HG03469 (cell line): Measurements from ENCODE around the gene SIVA1.
"Not testable (repeated sequence)": the region's sequence is repeated elsewhere in the genome, so short reads cannot be mapped to it uniquely, and the experiment has no call there.

Experiments
- ATAC-seq: cut with Tn5 transposase; IDR thresholded peaks from one replicate; pipeline ENCODE4 v1.9.1; 2021; ENCODE audit warnings: mild to moderate bottlenecking, moderate library complexity, moderate number of reproducible peaks; ENCODE audit not compliant: unreplicated experiment

The SIVA1 gene

DNA sequence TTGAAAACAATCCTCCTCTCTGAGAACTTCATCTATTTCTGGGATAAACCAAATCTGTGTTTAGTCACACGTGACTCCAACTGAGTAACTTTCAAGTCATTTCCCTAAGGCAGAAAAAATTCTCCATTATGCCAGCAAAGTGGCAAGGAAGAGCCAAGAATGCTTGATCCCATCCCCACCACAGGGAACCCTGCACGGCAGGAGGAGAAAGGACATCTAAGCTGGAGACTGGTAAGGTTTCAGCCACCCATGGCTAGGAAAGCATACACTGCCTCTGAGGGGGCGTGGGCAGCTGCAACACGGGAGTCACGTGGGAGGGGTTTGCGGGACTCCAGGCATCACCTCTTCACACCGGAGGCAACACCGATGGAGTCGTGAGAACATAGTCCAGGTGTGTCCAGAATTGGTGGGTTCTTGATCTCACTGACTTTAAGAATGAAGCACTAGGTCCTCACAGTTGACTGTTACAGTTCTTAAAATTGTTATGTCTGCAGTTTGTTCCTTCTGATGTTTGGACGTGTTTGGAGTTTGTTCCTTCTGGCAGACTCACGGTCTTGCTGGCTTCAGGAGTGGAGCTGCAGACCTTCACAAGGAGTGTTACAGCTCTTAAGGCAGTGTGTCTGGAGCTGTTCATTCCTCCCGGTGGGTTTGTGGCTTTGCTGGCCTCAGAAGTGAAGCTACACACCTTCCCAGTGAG, 2.7 kb upstream of the SIVA1 start:
- no peak for ATAC-seq

DNA sequence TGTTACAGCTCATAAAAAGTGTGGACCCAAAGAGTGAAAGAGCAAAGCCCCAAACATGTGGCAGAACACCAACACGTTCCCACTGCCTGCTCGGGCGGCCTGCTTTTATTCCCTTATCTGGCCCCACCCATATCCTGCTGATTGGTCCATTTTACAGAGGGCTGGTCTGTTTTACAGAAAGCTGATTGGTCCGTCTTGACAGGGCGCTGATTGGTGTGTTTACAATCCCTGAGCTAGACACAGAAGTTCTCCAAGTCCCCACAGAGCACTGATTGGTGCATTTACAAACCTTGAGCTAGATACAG, 2.2 kb upstream of the SIVA1 start:
- ATAC-seq: not testable (repeated sequence)

DNA sequence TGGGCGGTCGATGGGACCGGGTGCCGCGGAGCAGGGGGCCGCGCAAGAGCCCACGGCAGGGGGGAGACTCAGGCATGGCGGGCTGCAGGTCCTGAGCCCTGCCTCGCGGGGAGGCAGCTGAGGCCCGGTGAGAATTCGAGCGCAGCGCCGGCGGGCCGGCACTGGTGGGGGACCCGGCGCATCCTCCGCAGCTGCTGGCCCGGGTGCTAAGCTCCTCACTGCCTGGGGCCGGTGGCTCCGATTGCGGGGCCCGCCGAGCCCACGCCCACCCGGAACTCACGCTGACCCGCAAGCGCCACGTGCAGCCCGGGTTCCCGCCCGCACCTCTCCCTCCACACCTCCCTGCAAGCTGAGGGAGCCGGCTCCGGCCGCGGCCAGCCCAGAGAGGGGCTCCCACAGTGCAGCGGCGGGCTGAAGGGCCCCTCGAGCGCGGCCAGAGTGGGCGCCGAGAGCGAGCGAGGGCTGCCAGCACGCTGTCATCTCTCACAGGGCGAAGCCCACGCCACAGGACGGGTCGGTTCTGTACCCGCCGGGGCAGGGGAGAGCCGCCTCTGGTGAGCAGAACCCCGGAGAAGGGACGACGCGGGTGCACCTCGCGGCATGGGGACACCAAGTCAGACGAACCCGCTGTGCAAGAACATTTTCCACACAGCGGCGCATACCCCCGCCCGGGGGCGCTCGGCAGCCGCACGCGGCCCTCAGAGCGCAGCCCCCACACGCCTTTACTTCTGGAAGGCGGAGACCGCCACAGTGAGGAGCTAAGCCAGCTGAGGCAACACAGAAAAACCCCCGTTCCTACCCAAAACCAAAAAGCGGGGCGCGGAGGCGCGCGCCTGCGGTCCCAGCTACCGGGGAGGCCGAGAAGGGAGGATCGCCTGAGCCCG, 1.2 kb upstream of the SIVA1 start:
- no peak for ATAC-seq

DNA sequence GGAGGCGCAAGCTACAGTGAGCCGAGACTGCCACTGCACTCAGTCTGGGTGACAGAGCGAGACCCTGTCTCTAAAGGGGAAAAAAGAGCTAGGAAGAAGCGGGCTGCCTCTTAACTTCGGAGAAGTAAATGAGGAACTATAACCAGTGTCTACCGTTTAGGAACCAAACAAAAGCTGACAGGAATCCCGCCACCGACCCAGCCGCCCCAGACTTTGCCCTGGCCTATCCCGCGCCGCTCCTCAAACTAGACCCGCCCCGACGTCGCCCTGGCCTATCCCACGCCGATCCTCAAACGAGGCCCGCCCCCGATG, 568 bp upstream of the SIVA1 start:
- no peak for ATAC-seq

DNA sequence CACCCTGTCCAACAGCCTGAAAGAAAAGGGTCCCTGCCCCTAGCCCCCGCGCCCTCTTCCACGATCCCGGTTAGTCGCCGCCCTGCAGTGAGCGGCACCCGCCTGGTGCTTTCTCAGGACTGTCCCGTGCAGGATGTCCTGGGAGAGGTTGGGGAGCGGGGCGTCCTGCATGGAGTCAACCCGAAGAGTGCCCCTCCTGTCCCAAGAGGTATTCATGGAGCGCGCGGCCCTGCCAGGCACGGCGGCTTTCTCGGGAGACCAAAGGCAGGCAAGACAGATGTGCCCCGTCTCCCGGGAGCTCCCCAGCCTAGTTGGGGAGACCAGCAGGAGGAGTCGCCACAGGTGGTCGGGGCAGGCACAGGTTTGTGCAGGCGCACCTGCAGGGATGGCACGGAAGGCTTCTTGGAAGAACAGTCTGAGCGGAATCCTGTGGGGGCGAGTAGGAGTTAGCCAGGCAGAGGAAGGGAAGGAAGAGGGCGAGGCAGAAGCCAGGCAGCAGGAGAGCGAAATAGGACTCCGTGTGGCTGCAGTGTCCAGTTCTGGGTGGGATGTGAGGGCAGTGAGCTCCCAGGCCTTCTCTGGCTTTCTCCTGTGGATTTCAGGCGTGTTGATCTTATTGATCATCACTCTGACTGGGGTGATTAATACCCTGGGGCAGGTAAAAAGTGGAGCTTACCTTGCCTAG, 723 bp downstream of the SIVA1 start:
- no peak for ATAC-seq

DNA sequence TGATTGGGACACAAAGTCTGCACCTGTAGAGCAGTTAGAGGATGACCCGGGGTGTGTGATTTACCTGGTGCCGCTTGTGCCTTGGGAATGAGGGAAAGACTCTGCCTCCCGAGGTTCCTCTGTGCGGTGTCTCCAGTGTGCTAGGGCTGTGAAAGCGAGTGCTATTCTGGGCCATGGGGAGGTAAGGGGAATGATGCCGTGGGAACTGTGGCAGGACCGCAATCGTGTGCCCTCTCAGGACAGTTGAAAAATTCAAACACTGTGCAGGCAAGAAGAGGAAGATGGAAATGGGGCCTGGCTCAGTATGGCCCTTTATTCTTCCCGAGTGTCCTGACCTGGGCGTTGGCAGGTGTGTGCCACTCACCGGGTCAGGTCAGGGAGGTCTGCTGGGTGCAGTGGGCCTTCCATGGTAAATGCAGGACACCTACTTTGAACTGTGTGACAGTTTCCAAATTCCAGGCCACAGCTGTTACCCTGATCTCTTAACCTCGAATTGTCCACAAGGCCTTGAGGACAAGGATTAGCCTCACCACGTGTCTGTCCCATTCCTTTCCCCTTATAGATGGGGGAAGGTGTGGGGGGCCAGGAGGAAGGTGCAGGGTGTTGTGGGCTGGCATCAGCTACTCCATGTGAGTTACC, 1.4 kb downstream of the SIVA1 start:
- ATAC-seq: no peak

DNA sequence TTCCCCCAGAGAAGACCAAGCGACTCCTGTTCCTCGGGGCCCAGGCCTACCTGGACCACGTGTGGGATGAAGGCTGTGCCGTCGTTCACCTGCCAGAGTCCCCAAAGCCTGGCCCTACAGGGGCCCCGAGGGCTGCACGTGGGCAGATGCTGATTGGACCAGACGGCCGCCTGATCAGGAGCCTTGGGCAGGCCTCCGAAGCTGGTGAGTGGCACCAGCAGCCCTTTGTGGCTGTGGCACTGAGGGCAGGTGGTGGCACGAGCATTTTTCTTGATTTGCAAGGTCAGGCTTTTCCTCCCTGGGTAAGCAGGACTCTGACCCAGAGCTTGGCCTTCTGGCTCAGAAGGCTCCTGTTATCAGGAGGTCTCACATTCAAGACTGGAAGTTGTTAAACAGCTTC, 2.7 kb downstream of the SIVA1 start:
- no peak for ATAC-seq

DNA sequence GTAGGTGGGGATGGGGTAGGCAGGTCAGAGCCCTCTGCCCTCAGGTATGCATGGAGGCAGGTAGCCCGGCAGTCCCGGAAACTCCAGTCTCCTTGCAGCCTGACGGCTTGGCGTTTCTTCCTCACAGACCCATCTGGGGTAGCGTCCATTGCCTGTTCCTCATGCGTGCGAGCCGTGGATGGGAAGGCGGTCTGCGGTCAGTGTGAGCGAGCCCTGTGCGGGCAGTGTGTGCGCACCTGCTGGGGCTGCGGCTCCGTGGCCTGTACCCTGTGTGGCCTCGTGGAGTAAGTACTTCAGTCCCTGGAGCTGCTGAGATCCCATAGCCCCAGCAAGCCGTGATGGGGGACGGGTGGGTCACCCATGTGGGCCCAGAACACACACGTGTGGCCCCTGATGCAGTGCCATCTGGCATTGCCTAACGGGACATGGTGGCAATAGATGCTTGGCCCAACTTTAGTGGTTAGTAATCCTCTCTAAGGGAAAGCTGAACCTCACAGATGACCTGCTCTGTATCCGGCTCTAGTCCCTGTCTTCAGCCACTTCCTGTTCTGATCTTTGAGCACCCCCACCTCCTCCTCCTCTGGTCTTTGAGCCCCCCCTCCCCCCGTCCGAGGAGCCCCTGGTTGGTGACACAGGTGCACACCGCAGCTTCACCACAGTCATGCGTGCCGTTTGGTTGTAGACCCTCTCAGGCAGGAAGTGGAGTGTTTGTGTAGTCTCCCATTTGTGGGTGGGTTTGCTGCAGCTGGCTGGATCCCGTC, 3.7 kb downstream of the SIVA1 start:
- ATAC-seq: no peak

DNA sequence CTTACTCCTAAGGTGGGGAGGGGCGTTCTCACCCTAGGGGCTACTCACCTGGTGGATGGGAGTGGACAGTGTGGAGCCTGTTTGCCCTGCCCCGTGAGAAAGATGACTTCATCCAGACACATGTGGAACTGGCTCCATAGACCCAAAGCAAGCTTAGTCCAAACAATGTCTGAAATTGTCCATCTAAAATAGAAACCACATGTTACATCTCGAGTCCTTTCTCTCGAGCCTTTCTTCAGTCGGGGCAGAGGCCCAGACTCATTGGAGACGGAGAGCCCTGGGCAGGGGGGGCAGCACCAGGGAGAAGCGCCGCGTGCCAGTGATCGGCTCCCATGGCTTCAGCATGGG, 4.3 kb downstream of the SIVA1 start:
- ATAC-seq: no peak

DNA sequence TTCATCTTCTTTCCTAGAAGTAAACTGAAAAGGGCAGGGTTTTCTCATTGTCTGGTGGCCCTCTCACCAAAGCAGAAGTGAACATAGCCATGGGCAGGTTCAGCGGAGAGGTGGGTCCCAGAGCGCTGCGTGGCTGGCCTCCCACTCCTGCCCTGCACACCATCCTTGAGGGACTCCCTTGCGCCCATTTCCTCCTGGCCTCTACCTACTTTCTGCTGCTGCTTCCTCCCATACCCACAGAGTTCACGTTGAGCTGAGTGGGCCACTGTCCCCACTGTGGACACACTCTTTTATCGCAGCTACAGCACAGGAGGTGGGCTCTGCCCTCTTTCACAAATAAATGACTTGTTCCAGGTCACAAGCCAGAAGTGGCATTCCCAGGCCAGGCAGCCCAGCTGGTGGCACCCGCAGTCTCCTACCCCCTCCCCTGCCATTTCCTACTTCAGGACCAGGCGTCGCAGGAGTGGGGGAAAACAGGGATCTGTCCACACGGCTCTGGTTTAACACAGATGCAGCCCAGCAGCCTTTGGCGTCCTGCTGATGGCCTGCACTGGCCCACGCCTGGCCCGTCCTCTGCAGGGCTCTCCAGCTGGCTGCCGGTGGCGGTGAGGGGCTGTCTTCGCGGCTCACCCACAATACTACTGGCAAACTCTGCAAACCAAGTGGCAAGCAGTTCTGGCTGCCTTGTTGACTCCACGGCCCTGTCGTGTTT, 4.9 kb downstream of the SIVA1 start:
- no peak for ATAC-seq

DNA sequence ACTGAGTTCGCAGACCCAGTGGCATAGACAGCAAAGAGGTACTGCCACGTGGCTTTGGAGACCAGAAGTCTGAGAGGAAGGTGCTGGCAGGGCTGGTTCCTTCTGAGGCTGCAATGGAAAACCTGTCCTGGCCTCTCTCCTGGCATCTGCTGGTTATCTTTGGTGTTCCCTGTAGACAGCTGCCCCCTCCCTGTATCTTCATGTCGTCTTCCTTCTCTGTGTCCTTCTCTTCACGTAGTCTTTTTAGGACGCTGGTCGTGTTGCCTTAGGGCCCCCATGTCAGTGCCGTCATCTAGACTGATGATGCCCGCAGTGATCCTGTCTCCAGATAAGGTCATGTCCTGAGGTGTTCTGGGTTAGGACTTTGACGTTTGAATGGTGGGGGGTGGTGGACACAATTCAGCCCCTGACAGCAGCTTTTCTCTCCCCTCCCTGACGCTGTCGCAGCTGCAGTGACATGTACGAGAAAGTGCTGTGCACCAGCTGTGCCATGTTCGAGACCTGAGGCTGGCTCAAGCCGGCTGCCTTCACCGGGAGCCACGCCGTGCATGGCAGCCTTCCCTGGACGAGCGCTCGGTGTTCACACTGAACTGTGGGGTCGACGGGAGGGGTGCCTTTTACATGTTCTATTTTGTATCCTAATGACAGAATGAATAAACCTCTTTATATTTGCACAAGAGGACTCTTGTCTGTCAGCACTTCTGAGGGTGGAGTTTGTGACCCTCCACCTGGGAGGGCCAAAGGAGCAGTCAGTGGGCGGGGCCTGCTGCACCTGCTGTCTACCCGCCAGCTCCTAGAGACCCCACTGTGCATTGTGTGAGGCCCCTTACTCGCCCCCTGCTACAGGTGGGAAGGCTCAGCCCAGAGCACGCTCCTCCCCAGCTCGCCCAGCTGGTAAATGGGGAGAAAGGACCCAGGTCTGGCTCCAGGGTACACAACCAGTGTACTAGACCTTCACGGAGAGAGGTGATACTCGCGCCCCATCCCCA, 6.3 kb downstream of the SIVA1 start:
- no peak for ATAC-seq

DNA sequence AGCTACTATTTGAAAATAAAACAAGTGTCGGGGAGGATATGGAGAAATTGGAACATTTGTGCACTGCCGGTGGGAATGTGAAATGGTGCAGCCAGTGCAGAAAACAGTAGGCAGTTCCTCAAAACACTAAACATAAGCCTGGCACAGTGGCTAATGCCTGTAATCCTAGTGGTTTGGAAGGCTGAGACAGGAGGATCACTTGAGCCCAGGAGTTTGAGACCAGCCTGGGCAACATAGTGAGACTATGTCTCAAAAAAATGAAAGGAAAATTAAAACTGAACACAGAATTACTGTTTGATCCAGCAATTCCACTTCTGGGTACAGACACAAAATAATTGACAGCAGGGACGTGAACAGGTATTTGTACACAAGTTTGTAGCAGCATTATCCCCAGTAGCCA, 12.6 kb downstream of the SIVA1 start:
- ATAC-seq: no peak

DNA sequence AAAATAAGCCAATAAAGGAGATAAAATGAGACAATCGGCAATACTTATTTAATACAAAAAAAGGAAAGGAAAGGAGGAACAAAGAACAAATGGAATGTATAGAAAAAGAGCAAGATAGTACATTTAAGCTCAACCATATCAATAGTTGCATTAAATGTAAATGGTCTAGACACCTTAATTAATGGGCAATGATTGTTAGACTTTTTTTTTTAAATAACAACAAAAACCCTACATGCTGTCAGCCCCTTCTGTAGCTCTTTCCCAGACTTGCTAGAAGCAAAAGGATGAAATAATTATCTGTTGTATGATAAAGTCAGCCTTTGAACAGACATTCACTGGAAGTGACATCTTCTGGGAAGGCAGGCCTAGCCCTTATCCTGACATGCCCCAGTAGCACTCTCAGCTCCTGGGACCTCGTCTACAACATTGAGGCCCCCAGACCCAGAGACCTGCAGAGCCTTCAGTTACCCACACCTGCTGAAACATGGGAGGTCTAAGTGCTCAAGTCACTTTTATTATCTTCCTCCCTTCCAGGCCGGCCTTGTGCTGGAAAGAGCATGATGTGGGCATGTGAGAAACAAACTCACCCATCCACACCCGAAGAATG, 13.4 kb downstream of the SIVA1 start:
- ATAC-seq: no peak

DNA sequence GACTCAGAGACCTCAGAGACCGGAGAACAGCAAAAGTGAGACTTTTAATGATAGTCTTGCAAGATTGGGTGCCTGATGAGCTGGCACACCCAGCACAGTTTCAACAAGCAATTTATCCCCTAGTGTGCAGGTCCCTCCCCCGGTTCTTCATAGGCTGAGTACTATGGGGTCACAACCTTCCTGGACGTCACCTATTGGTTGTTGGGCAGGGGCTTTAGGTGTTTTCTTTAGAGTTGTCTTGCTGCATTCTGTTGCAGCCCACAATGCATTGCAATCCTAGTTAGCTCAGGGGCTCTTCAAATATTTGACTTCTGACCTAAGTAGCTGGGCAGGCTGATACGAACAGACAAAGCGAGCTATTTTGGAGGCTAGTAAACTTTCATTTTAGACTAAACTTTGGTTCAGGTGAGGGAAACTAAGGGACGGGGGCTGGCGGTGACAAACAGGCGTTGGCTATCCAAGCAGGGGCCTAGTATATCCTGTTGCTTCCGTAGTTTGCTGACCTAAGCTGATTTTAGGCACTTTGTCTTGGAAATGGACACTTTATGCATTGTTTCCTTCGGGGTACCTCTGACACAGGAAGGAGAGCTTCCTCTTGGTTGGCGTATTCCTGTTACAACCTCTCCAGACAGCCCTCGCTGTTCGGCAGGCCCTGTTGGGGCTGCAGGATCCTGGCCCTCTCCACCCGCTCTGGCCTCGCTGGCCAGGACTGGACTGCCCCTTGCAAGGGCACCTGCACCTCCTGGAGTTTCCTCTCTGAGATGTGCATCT, 14.1 kb downstream of the SIVA1 start:
- no peak for ATAC-seq

DNA sequence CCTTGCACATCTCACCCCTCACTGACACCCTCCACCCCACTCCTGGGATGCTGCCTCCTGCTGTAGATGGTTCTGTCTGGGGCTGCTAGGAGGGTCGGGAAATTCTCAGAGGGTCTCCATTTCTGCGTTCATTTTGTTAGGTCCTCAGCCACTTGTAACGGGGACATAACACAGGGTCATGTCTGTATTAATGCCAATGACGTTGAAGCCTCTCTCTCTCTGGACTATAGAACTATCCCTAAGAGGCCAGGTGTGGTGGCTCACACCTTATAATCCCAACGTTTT, 14.6 kb downstream of the SIVA1 start:
- ATAC-seq: no peak

DNA sequence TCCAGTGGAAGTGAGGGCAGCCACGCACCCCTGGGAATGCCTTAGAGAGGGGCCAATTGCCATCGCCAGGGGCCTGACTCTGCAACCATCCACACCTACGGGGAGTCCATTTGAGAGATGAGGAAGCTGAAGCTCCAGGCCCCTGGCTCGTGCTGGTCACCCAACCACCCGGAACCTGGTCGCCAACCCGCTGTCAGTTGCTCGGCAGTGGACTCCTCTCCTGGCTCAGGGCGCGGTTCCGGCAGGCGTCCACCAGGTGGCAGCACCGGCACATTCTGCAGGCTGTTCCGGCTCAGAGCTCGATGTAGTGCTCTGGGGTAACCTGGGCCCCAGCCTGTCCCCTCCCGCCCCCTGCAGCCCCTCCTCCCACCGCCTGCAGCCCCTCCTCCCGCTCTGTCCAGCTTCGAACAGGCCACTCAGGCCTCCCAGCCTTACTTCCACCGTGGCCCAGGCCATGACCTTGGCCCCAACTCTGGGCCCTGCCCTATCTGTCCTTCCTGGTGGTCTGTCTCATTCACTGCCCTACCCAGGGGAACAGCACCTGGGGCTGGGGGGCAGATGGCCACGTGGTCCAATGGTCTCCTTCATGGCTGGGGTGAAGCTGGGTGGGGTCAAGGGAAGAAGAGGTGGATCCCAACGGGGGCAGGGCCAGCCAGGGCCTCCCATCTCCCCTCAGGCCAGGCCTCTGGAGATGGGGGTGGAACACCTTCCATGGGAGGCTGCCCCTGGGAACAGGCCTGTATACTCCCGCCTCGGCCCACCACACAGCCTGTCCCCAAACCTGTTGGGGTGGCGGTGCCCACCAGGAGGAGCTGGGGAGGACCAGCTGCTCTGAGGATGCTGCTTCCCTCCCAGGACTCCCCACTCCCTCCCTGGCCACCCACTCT, 15.7 kb downstream of the SIVA1 start:
- ATAC-seq: no peak

DNA sequence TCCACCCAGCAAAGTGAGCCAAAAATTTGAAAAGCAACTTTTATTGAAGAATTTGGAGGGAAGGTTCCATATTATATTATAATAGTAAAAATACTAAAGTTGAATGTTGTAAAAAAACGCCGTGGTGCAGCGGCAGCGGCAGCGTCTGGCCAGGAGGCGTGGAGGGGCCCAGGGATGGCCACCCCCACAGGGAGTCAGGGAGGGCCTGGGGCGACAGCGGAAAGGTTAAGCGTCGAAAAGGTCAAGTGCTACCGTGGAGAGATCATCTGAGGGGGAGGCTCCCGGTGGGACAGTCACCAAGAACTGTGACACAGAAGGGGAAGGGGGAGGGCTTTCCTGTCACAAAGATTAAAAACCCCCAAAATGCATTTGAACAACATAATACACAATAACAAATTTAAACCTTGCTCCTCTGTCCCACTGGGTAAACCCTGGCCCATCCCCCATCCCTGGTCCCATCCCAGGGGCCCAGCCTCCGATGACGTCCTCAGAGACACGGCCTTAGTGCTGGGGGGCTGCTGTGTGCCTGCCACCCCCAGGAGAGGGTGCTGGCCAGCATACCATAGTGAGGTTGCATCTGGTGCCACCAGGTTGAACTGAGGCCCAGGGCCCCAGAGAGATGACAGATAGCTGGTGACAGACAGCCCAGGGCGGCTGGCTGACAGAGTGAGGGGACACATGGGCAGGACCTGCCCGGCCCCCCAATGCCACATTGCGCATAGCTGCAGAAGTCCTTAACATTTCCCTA, 16.6 kb downstream of the SIVA1 start:
- ATAC-seq: no peak
